Liver (tissue), 9 donors: ENCODE data around the gene PPP1R3E. TPM values are rescaled to one million over a fixed set of nuclear protein-coding genes. Genes with fewer than 3 reads are reported as not detected.

Experiments used
- DNase-seq: peaks from one replicate; pipeline ENCODE4 v3.0.0-alpha.2; 2017; ENCODE audit warnings: low spot score
- H3K27ac ChIP-seq, 2 donors: one replicate each; pipeline ENCODE4 v1.7.0; 2013; ENCODE audit warnings: inconsistent platforms in 2 of 2, low read length in 2 of 2, control low read depth in 1 of 2, low read depth in 1 of 2, mild to moderate bottlenecking in 1 of 2
- H3K27me3 ChIP-seq, 4 donors: one replicate each; pipeline versions ENCODE4 v1.6.1 to v1.7.0; 2013; ENCODE audit warnings: low read length in 3 of 4, inconsistent platforms in 1 of 4, mild to moderate bottlenecking in 1 of 4, moderate library complexity in 1 of 4; ENCODE audit not compliant: control insufficient read depth in 4 of 4, insufficient read depth in 4 of 4
- H3K36me3 ChIP-seq, 4 donors: one replicate each; pipeline versions ENCODE4 v1.6.1 to v1.7.0; 2013; ENCODE audit warnings: low read length in 3 of 4, mild to moderate bottlenecking in 3 of 4, low read depth in 1 of 4, moderate library complexity in 1 of 4; ENCODE audit not compliant: control insufficient read depth in 4 of 4, insufficient read depth in 3 of 4
- H3K4me1 ChIP-seq, 4 donors: one replicate each; pipeline versions ENCODE4 v1.6.1 to v1.7.0; 2013; ENCODE audit warnings: low read length in 3 of 4, mild to moderate bottlenecking in 3 of 4, moderate library complexity in 1 of 4; ENCODE audit not compliant: control insufficient read depth in 4 of 4, insufficient read depth in 4 of 4
- H3K4me3 ChIP-seq, 3 donors: one replicate each; pipeline versions ENCODE4 v1.6.1 to v1.7.0; 2013; ENCODE audit warnings: low read length in 3 of 3, control low read depth in 1 of 3, low read depth in 1 of 3, mild to moderate bottlenecking in 1 of 3
- H3K9ac ChIP-seq, 2 donors: one replicate each; pipeline ENCODE4 v1.7.0; 2013; ENCODE audit warnings: low read length in 2 of 2, mild to moderate bottlenecking in 2 of 2, moderate library complexity in 2 of 2, control low read depth in 1 of 2, low read depth in 1 of 2
- H3K9me3 ChIP-seq, 4 donors: one replicate each; pipeline versions ENCODE4 v1.6.1 to v1.7.0; 2013; ENCODE audit warnings: low read length in 3 of 4; ENCODE audit not compliant: control insufficient read depth in 4 of 4
- EGR1 ChIP-seq, 2 donors: IDR thresholded peaks; 2 replicates each; pipeline ENCODE4 v1.6.1; 2016 to 2018; ENCODE audit warnings: antibody characterized with exemption in 2 of 2, low read depth in 2 of 2
- FOXA1 ChIP-seq: IDR thresholded peaks from 2 replicates; pipeline ENCODE4 v1.6.1; 2016; ENCODE audit warnings: antibody characterized with exemption
- FOXA2 ChIP-seq: IDR thresholded peaks from 2 replicates; pipeline ENCODE4 v1.6.1; 2016; ENCODE audit warnings: antibody characterized with exemption
- GABPA ChIP-seq, 2 donors: IDR thresholded peaks in 1 of 2; conservative IDR thresholded peaks in 1 of 2; 2 replicates each; pipeline ENCODE4 v1.6.1; 2016; ENCODE audit warnings: antibody characterized with exemption in 2 of 2, mild to moderate bottlenecking in 1 of 2, moderate library complexity in 1 of 2
- HNF4A ChIP-seq, 2 donors: conservative IDR thresholded peaks; 2 replicates each; pipeline ENCODE4 v1.6.1; 2016; ENCODE audit warnings: antibody characterized with exemption in 2 of 2, mild to moderate bottlenecking in 2 of 2
- HNF4G ChIP-seq: IDR thresholded peaks from 2 replicates; pipeline ENCODE4 v1.6.1; 2016; ENCODE audit warnings: antibody characterized with exemption
- JUND ChIP-seq, 2 donors: IDR thresholded peaks; 2 replicates each; pipeline ENCODE4 v1.6.1; 2016; ENCODE audit warnings: antibody characterized with exemption in 2 of 2
- NR2F2 ChIP-seq: IDR thresholded peaks from 2 replicates; pipeline ENCODE4 v1.6.1; 2016; ENCODE audit warnings: antibody characterized with exemption
- RAD21 ChIP-seq, 2 donors: IDR thresholded peaks; 2 replicates each; pipeline ENCODE4 v1.6.1; 2016; ENCODE audit warnings: antibody characterized with exemption in 2 of 2, mild to moderate bottlenecking in 2 of 2
- RXRA ChIP-seq, 2 donors: IDR thresholded peaks; 2 replicates each; pipeline ENCODE4 v1.6.1; 2017 to 2018; ENCODE audit warnings: antibody characterized with exemption in 2 of 2, mild to moderate bottlenecking in 1 of 2
- SP1 ChIP-seq: IDR thresholded peaks from 2 replicates; pipeline ENCODE4 v1.6.1; 2018; ENCODE audit warnings: antibody characterized with exemption, mild to moderate bottlenecking
- TAF1 ChIP-seq: conservative IDR thresholded peaks from 2 replicates; pipeline ENCODE4 v1.6.1; 2016; ENCODE audit warnings: antibody characterized with exemption, mild to moderate bottlenecking
- YY1 ChIP-seq: IDR thresholded peaks from 2 replicates; pipeline ENCODE4 v1.6.1; 2016; ENCODE audit warnings: antibody characterized with exemption, mild to moderate bottlenecking
- WGBS: extraction: QIAGEN DNeasy Blood & Tissue Kit; methylation state at CpG from one replicate; pipeline ENCODE4 v1.1.7; 2013; 5-methylcytosine and 5-hydroxymethylcytosine counted together
- polyA plus RNA-seq, 2 donors: library from polyadenylated mRNA; stranded (reverse) in 1 of 2; unstranded in 1 of 2; fragments of 200-250 nt in 1 of 2; fragments of >200 nt in 1 of 2; fragmentation: Nextera tagmentation in 1 of 2; extraction: Ambion mirVana in 1 of 2; gene quantifications; one replicate each; pipeline versions ENCODE4 v1.2.1 to v1.2.3, GENCODE V29; 2013 to 2015
- total RNA-seq, 2 donors: library from RNA; depleted of rRNA; stranded (reverse); fragments of >200 nt; gene quantifications; one replicate each; pipeline ENCODE4 v1.2.3, GENCODE V29; 2014
- TF ChIP-seq, protein P1 (sequence below): IDR thresholded peaks from 2 replicates; pipeline ENCODE4 v1.6.1; 2016; ENCODE audit warnings: antibody characterized with exemption, mild to moderate bottlenecking
- TF ChIP-seq, protein P2 (sequence below): IDR thresholded peaks from 2 replicates; pipeline ENCODE4 v1.6.1; 2016; ENCODE audit warnings: antibody characterized with exemption
- TF ChIP-seq, protein P3 (sequence below): fragments of 150-350 bp; IDR thresholded peaks from 2 replicates; pipeline ENCODE4 v1.5.1; 2017; ENCODE audit warnings: improper control_type of control experiment, low read depth, low read length; ENCODE audit not compliant: missing input control
- TF ChIP-seq, protein P4 (sequence below): IDR thresholded peaks from 2 replicates; pipeline ENCODE4 v1.6.1; 2016; ENCODE audit warnings: antibody characterized with exemption
- TF ChIP-seq, protein P5 (sequence below): IDR thresholded peaks from 2 replicates; pipeline ENCODE4 v1.6.1; 2016; ENCODE audit warnings: antibody characterized with exemption
- donor health status: healthy.
- donor health status: healthy.
- donor health status: healthy.
- donor health status: healthy.
- donor health status: healthy.

Gene PPP1R3E
- total and polyA plus RNA-seq, 4 donors, result 2.5 to 4.7 (median 3.6) TPM

DNA sequence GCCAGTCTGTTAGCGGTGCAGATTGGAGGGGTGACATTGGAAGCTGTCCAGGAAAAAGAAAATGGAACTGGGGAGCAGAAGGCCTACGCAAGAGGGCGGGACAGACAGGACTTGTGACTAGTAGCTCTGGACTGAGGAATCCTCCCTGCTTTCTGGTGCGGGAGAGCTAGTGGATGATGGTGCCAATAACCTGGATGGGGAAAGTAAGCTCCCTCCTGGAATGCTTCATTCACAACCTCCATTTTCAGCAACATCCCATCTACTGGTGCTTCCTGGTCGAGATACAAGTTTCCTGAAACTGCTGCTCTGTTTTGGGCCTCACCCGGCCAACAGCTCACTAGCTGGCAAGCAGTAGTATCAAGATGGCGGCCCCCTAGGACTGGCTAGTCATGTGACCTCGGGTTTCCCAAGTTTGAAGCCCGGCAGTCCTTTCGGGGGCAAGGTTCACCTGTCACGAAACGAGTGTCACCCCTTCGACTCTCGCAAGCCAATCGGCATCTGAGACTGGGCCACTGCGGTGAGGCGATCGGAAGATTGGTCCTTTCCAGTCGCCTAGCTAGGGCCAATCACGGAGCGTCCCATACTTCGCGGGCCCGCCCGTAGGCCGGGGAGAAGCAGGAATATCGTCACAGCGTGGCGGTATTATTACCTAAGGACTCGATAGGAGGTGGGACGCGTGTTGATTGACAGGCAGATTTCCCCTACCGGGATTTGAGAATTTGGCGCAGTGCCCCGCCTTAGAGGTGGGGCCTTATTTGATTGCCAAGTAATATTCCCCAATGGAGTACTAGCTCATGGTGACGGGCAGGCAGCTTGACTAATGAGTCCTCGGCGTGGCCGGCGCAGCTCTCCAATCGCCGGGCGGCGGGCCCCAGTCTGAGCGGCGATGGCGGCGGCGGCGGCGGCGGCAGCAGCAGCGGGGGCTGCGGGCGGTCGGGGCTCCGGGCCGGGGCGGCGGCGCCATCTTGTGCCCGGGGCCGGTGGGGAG, 18.2 kb upstream of the PPP1R3E start, which contains the start of gene PABPN1:
TSS of gene PABPN1 (plus strand) at position 874 of the 988 bp plus-strand sequence. CDS start at position 887, 13 bp downstream.
- Histone ChIP-seq H3K4me3 (peak within 1 kb of the TSS; percentile 92 to 96 (median 92)), H3K27me3 (no peaks in the 10 kb centered on the region), H3K9me3 (no peaks in the 10 kb centered on the region), H3K9ac (peak within 1 kb of the TSS; percentile 91 to 95), H3K4me1 (peaks cover 6 to 22% (median 12%) of the 10 kb centered on the region in 4 donors), H3K36me3 (peaks cover 8 to 22% (median 21%) of the 10 kb centered on the region in 4 donors), H3K27ac (peak within 1 kb of the TSS; percentile 95 to 97)
- TF ChIP-seq EGR1 (IDR thresholded peaks at IDR 0.05; ENCODE audit: low read depth in 2 of 2), result peak; percentile 9 to 11
- peak; percentile 89 to 94 for TF ChIP-seq HNF4A (conservative IDR thresholded peaks at IDR 0.05)
- TF ChIP-seq JUND (IDR thresholded peaks at IDR 0.05), result peak; percentile 50 to 76
- TF ChIP-seq, protein P1, sequence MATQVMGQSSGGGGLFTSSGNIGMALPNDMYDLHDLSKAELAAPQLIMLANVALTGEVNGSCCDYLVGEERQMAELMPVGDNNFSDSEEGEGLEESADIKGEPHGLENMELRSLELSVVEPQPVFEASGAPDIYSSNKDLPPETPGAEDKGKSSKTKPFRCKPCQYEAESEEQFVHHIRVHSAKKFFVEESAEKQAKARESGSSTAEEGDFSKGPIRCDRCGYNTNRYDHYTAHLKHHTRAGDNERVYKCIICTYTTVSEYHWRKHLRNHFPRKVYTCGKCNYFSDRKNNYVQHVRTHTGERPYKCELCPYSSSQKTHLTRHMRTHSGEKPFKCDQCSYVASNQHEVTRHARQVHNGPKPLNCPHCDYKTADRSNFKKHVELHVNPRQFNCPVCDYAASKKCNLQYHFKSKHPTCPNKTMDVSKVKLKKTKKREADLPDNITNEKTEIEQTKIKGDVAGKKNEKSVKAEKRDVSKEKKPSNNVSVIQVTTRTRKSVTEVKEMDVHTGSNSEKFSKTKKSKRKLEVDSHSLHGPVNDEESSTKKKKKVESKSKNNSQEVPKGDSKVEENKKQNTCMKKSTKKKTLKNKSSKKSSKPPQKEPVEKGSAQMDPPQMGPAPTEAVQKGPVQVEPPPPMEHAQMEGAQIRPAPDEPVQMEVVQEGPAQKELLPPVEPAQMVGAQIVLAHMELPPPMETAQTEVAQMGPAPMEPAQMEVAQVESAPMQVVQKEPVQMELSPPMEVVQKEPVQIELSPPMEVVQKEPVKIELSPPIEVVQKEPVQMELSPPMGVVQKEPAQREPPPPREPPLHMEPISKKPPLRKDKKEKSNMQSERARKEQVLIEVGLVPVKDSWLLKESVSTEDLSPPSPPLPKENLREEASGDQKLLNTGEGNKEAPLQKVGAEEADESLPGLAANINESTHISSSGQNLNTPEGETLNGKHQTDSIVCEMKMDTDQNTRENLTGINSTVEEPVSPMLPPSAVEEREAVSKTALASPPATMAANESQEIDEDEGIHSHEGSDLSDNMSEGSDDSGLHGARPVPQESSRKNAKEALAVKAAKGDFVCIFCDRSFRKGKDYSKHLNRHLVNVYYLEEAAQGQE, result peak; percentile 63
- TF ChIP-seq, protein P2, sequence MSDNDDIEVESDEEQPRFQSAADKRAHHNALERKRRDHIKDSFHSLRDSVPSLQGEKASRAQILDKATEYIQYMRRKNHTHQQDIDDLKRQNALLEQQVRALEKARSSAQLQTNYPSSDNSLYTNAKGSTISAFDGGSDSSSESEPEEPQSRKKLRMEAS, result peak; percentile 81
- TF ChIP-seq RAD21 (IDR thresholded peaks at IDR 0.05), result peak in 1 of 2 donors; percentile 12
- peak; percentile 80 to 82 for TF ChIP-seq RXRA (IDR thresholded peaks at IDR 0.05)
- TF ChIP-seq, protein P3, sequence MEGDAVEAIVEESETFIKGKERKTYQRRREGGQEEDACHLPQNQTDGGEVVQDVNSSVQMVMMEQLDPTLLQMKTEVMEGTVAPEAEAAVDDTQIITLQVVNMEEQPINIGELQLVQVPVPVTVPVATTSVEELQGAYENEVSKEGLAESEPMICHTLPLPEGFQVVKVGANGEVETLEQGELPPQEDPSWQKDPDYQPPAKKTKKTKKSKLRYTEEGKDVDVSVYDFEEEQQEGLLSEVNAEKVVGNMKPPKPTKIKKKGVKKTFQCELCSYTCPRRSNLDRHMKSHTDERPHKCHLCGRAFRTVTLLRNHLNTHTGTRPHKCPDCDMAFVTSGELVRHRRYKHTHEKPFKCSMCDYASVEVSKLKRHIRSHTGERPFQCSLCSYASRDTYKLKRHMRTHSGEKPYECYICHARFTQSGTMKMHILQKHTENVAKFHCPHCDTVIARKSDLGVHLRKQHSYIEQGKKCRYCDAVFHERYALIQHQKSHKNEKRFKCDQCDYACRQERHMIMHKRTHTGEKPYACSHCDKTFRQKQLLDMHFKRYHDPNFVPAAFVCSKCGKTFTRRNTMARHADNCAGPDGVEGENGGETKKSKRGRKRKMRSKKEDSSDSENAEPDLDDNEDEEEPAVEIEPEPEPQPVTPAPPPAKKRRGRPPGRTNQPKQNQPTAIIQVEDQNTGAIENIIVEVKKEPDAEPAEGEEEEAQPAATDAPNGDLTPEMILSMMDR, result no peak
- TF ChIP-seq, protein P4, sequence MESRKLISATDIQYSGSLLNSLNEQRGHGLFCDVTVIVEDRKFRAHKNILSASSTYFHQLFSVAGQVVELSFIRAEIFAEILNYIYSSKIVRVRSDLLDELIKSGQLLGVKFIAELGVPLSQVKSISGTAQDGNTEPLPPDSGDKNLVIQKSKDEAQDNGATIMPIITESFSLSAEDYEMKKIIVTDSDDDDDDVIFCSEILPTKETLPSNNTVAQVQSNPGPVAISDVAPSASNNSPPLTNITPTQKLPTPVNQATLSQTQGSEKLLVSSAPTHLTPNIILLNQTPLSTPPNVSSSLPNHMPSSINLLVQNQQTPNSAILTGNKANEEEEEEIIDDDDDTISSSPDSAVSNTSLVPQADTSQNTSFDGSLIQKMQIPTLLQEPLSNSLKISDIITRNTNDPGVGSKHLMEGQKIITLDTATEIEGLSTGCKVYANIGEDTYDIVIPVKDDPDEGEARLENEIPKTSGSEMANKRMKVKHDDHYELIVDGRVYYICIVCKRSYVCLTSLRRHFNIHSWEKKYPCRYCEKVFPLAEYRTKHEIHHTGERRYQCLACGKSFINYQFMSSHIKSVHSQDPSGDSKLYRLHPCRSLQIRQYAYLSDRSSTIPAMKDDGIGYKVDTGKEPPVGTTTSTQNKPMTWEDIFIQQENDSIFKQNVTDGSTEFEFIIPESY, result peak; percentile 93
- TF ChIP-seq NR2F2, result peak; percentile 87
- TF ChIP-seq TAF1, result no peak
- peak; percentile 93 for TF ChIP-seq SP1
- TF ChIP-seq GABPA (IDR thresholded peaks at IDR 0.05 in 1 of 2, conservative IDR thresholded peaks at IDR 0.05 in 1 of 2), result peak; percentile 64 to 90
- TF ChIP-seq FOXA2, result peak; percentile 54
- TF ChIP-seq, protein P5, sequence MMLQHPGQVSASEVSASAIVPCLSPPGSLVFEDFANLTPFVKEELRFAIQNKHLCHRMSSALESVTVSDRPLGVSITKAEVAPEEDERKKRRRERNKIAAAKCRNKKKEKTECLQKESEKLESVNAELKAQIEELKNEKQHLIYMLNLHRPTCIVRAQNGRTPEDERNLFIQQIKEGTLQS, result peak; percentile 39
- peak; percentile 45 for TF ChIP-seq FOXA1
- peak; percentile 79 for TF ChIP-seq HNF4G
- peak; percentile 100 for TF ChIP-seq YY1
- WGBS, result 4% methylated on average over 63 of the region's 63 CpGs
- DNase-seq, result peak; percentile 97
